ENCODE data around the gene GALR1. TPM values are rescaled to one million over a fixed set of nuclear protein-coding genes. Genes with fewer than 3 reads are reported as not detected.

The GALR1 gene
- total and polyA plus RNA-seq, 2 experiments from 2014 or later, result 0.32 to 1.1 TPM

GRCh38 chr18:77298172-77298571, 48.5 kb downstream of the GALR1 start (continued):
- TF ChIP-seq EZH2phosphoT487 (IDR thresholded peaks at IDR 0.05; ENCODE audit: unreplicated experiment), result no peak
- no peak for TF ChIP-seq EZH2 (IDR thresholded peaks at IDR 0.05; ENCODE audit: low read depth, unreplicated experiment)
- TF ChIP-seq STAT1 (IDR thresholded peaks at IDR 0.05; ENCODE audit: unreplicated experiment), result no peak

GRCh38 chr18:77299706-77300105, 50.1 kb downstream of the GALR1 start:
- Histone ChIP-seq H2AFZ (no peak overlapping the region), H3K4me1 (ENCODE audit: insufficient read depth) (no peaks in the 10 kb centered on the region; the same call in 1 of the 2 replicates), H3K4me2 (no peak overlapping the region), H3K9me2 (ENCODE audit: insufficient read depth) (peaks cover 5% of the 10 kb centered on the region; the same call in 1 of the 2 replicates), H4K20me1 (replicated peaks; ENCODE audit: insufficient read depth) (no peaks in the 10 kb centered on the region), H3K27me3 (ENCODE audit: insufficient read depth) (no peaks in the 10 kb centered on the region), H3K36me3 (ENCODE audit: insufficient read depth) (no peaks in the 10 kb centered on the region), H3K4me3 (no peak overlapping the region), H3K27ac (ENCODE audit: low read depth) (no peak overlapping the region), H3F3A (replicated peaks; ENCODE audit: low read depth) (no peaks in the 10 kb centered on the region), H3K79me2 (replicated peaks; ENCODE audit: insufficient read depth) (no peaks in the 10 kb centered on the region)
- no peaks in the 10 kb centered on the region for H3K27me3 Mint-ChIP-seq (ENCODE audit: insufficient read depth, low read depth, poor library complexity)
- H3K9me3 Mint-ChIP-seq, result no peaks in the 10 kb centered on the region
- H3K4me1 Mint-ChIP-seq, result peaks cover 8% of the 10 kb centered on the region
- DNase-seq (ENCODE audit: low spot score), result no peak
- no peaks in the 10 kb centered on the region for H3K36me3 Mint-ChIP-seq (ENCODE audit: low read depth)
- no peak overlapping the region for H3K4me3 Mint-ChIP-seq
- TF ChIP-seq ZNF114 (CRISPR knock-in tag; IDR thresholded peaks at IDR 0.05) (no peak), NANOG (IDR thresholded peaks at IDR 0.05; ENCODE audit: borderline replicate concordance) (no peak), ETS1 (IDR thresholded peaks at IDR 0.05) (no peak), EZH2phosphoT487 (IDR thresholded peaks at IDR 0.05; ENCODE audit: unreplicated experiment) (no peak)
- no peak for ATAC-seq
- H3K27ac Mint-ChIP-seq, result no peak overlapping the region

GRCh38 chr18:77300579-77300978, 50.9 kb downstream of the GALR1 start:
- H3K27ac Mint-ChIP-seq, result no peak overlapping the region
- TF ChIP-seq ZNF114 (CRISPR knock-in tag; IDR thresholded peaks at IDR 0.05), result no peak
- TF ChIP-seq POLR2AphosphoS5 (IDR thresholded peaks at IDR 0.05; ENCODE audit: low read depth), result no peak
- H3K27me3 ChIP-seq (ENCODE audit: insufficient read depth), result no peaks in the 10 kb centered on the region
- H3K9me2 ChIP-seq (ENCODE audit: insufficient read depth), result peaks cover 5% of the 10 kb centered on the region; the same call in 1 of the 2 replicates
- H3K4me3 ChIP-seq, result no peak overlapping the region
- ATAC-seq, result no peak
- H3K36me3 Mint-ChIP-seq (ENCODE audit: low read depth), result no peaks in the 10 kb centered on the region
- H3K4me2 ChIP-seq, result no peak overlapping the region
- no peaks in the 10 kb centered on the region for H4K20me1 ChIP-seq (replicated peaks; ENCODE audit: insufficient read depth)
- H3K4me1 Mint-ChIP-seq, result peaks cover 8% of the 10 kb centered on the region
- H3F3A ChIP-seq (replicated peaks; ENCODE audit: low read depth), result no peaks in the 10 kb centered on the region
- DNase-seq (ENCODE audit: low spot score), result no peak
- H2AFZ ChIP-seq, result no peak overlapping the region
- no peak overlapping the region for H3K27ac ChIP-seq (ENCODE audit: low read depth)
- no peaks in the 10 kb centered on the region for H3K36me3 ChIP-seq (ENCODE audit: insufficient read depth)
- H3K4me3 Mint-ChIP-seq, result no peak overlapping the region
- no peaks in the 10 kb centered on the region for H3K27me3 Mint-ChIP-seq (ENCODE audit: insufficient read depth, low read depth, poor library complexity)
- H3K79me2 ChIP-seq (replicated peaks; ENCODE audit: insufficient read depth), result no peaks in the 10 kb centered on the region
- no peaks in the 10 kb centered on the region; the same call in 1 of the 2 replicates for H3K4me1 ChIP-seq (ENCODE audit: insufficient read depth)
- no peaks in the 10 kb centered on the region for H3K9me3 Mint-ChIP-seq

- Histone ChIP-seq H3K4me3 (no peak overlapping the region), H2AFZ (no peak overlapping the region), H3K27ac (ENCODE audit: low read depth) (no peak overlapping the region), H3K4me1 (ENCODE audit: insufficient read depth) (no peaks in the 10 kb centered on the region; the same call in 1 of the 2 replicates), H3K4me2 (no peak overlapping the region), H3K9me2 (ENCODE audit: insufficient read depth) (peaks cover 5% of the 10 kb centered on the region; the same call in 1 of the 2 replicates), H3K79me2 (replicated peaks; ENCODE audit: insufficient read depth) (no peaks in the 10 kb centered on the region), H3K27me3 (ENCODE audit: insufficient read depth) (no peaks in the 10 kb centered on the region), H4K20me1 (replicated peaks; ENCODE audit: insufficient read depth) (no peaks in the 10 kb centered on the region), H3K36me3 (ENCODE audit: insufficient read depth) (no peaks in the 10 kb centered on the region), H3F3A (replicated peaks; ENCODE audit: low read depth) (no peaks in the 10 kb centered on the region)
- H3K9me3 Mint-ChIP-seq, result no peaks in the 10 kb centered on the region
- no peak for DNase-seq (ENCODE audit: low spot score)
- no peak overlapping the region for H3K4me3 Mint-ChIP-seq
- H3K36me3 Mint-ChIP-seq (ENCODE audit: low read depth), result no peaks in the 10 kb centered on the region
- no peak for ATAC-seq
- no peaks in the 10 kb centered on the region for H3K27me3 Mint-ChIP-seq (ENCODE audit: insufficient read depth, low read depth, poor library complexity)
- peaks cover 6% of the 10 kb centered on the region for H3K4me1 Mint-ChIP-seq
- no peak overlapping the region for H3K27ac Mint-ChIP-seq
- TF ChIP-seq CTCF (conservative IDR thresholded peaks at IDR 0.05; ENCODE audit: low read depth in 2 of 2) (no peak), JUNB (IDR thresholded peaks at IDR 0.05; ENCODE audit: unreplicated experiment) (no peak), NANOG (IDR thresholded peaks at IDR 0.05; ENCODE audit: borderline replicate concordance) (no peak), EZH2phosphoT487 (IDR thresholded peaks at IDR 0.05; ENCODE audit: unreplicated experiment) (no peak)
Observed at GRCh38 chr18:77304268-77304667, 54.6 kb downstream of the GALR1 start.

Data from GM23338 (cell line).